Astrocyte (in vitro differentiated cells and primary cell): ENCODE measurements around the gene RBM20. TPM values are rescaled to one million over a fixed set of nuclear protein-coding genes. Genes with fewer than 3 reads are reported as not detected.

Experiments
- DNase-seq: peaks from one replicate; pipeline ENCODE4 v3.0.0-alpha.2; 2010; ENCODE audit warnings: low read depth
- FAIRE-seq: peaks from 2 replicates; lab custom pipeline; 2011; peaks lifted over from hg19 to GRCh38; lab: Jason Lieb, UNC
- H2AFZ ChIP-seq: 2 replicates; pipeline ENCODE4 v1.6.0; 2012; ENCODE audit warnings: low read depth, low read length, inconsistent platforms
- H3K27ac ChIP-seq: 2 replicates; pipeline ENCODE4 v1.5.1; 2011; ENCODE audit warnings: low read depth, low read length, inconsistent platforms
- H3K27me3 ChIP-seq: 2 replicates; pipeline ENCODE4 v1.6.0; 2011; ENCODE audit warnings: low read length, inconsistent platforms; ENCODE audit not compliant: insufficient read depth
- H3K36me3 ChIP-seq: 2 replicates; pipeline ENCODE4 v1.5.1; 2011; ENCODE audit warnings: low read length, inconsistent platforms; ENCODE audit not compliant: insufficient read depth
- H3K4me1 ChIP-seq: 2 replicates; pipeline ENCODE4 v1.5.1; 2011; ENCODE audit warnings: low read length, inconsistent platforms; ENCODE audit not compliant: insufficient read depth
- H3K4me2 ChIP-seq: 2 replicates; pipeline ENCODE4 v1.6.0; 2012; ENCODE audit warnings: low read length, inconsistent platforms
- H3K4me3 ChIP-seq: 2 replicates; pipeline ENCODE4 v1.5.1; 2011; ENCODE audit warnings: low read depth, mild to moderate bottlenecking, low read length, inconsistent platforms; ENCODE audit not compliant: insufficient read depth
- H3K79me2 ChIP-seq: 2 replicates; pipeline ENCODE4 v1.6.0; 2012; ENCODE audit warnings: mild to moderate bottlenecking, low read length, inconsistent platforms; ENCODE audit not compliant: insufficient read depth
- H3K9ac ChIP-seq: 2 replicates; pipeline ENCODE4 v1.6.0; 2012; ENCODE audit warnings: mild to moderate bottlenecking, low read length, inconsistent platforms
- H3K9me3 ChIP-seq: 2 replicates; pipeline ENCODE4 v1.5.1; 2012; ENCODE audit warnings: low read depth, mild to moderate bottlenecking, low read length, inconsistent platforms; ENCODE audit not compliant: insufficient read depth
- H4K20me1 ChIP-seq: 2 replicates; pipeline ENCODE4 v1.6.0; 2012; ENCODE audit warnings: low read length, inconsistent platforms; ENCODE audit not compliant: insufficient read depth
- H3K27ac Mint-ChIP-seq: one replicate; pipeline ENCODE4 v1.8.0; 2021; ENCODE audit warnings: mild to moderate bottlenecking, mixed read lengths; ENCODE audit not compliant: unreplicated experiment
- H3K27me3 Mint-ChIP-seq: one replicate; pipeline ENCODE4 v1.8.0; 2021; ENCODE audit warnings: low read depth, mixed read lengths; ENCODE audit not compliant: unreplicated experiment
- H3K36me3 Mint-ChIP-seq: one replicate; pipeline ENCODE4 v1.8.0; 2021; ENCODE audit warnings: low read depth, mixed read lengths; ENCODE audit not compliant: unreplicated experiment
- H3K4me1 Mint-ChIP-seq: one replicate; pipeline ENCODE4 v1.8.0; 2021; ENCODE audit warnings: low read depth, mixed read lengths; ENCODE audit not compliant: unreplicated experiment
- H3K4me3 Mint-ChIP-seq: one replicate; pipeline ENCODE4 v1.8.0; 2021; ENCODE audit warnings: mild to moderate bottlenecking, moderate library complexity, mixed read lengths; ENCODE audit not compliant: unreplicated experiment
- H3K9me3 Mint-ChIP-seq: one replicate; pipeline ENCODE4 v1.8.0; 2021; ENCODE audit warnings: mild to moderate bottlenecking, mixed read lengths; ENCODE audit not compliant: unreplicated experiment
- CTCF ChIP-seq: IDR thresholded peaks from 2 replicates; pipeline ENCODE4 v1.5.1; 2011; ENCODE audit warnings: low read depth, mild to moderate bottlenecking, inconsistent platforms, low read length, moderate library complexity; ENCODE audit not compliant: insufficient read depth
- EZH2 ChIP-seq: IDR thresholded peaks from 2 replicates; pipeline ENCODE4 v1.6.1; 2012; ENCODE audit warnings: mild to moderate bottlenecking, low read length, inconsistent platforms; ENCODE audit not compliant: insufficient read depth
- total RNA-seq: library from RNA; stranded (reverse); gene quantifications from 2 replicates; pipeline ENCODE4 v1.2.1, GENCODE V29; 2021

The RBM20 gene
- total RNA-seq, 1 donor from 2014 or later: 1.5 TPM

- no peaks in the 10 kb centered on the region for H3K79me2 ChIP-seq
- FAIRE-seq (no peak), DNase-seq (no peak)
- TF ChIP-seq CTCF (no peak), EZH2 (no peak)
- H3K27me3 ChIP-seq: no peaks in the 10 kb centered on the region
- Mint-ChIP-seq H3K27me3 (peaks cover 2% of the 10 kb centered on the region), H3K27ac (no peak overlapping the region), H3K4me1 (peaks cover 10% of the 10 kb centered on the region), H3K36me3 (no peaks in the 10 kb centered on the region), H3K4me3 (no peak overlapping the region), H3K9me3 (no peaks in the 10 kb centered on the region)
- no peak overlapping the region for H3K4me3 ChIP-seq
- no peak overlapping the region for H3K9ac ChIP-seq
- no peak overlapping the region for H3K4me2 ChIP-seq
- no peaks in the 10 kb centered on the region for H3K36me3 ChIP-seq
- H3K9me3 ChIP-seq: no peaks in the 10 kb centered on the region
- H3K4me1 ChIP-seq: no peaks in the 10 kb centered on the region
- H3K27ac ChIP-seq: no peak overlapping the region
- H2AFZ ChIP-seq: no peak overlapping the region
- H4K20me1 ChIP-seq: no peaks in the 10 kb centered on the region
These were observed 138.5 kb downstream of the RBM20 start for GRCh38 chr10:110782616-110783015.

- H3K4me1 Mint-ChIP-seq: peaks cover 10% of the 10 kb centered on the region
- no peak overlapping the region for H3K27ac ChIP-seq
- H3K27me3 Mint-ChIP-seq: peaks cover 2% of the 10 kb centered on the region
- no peak for FAIRE-seq
- H4K20me1 ChIP-seq: no peaks in the 10 kb centered on the region
- no peaks in the 10 kb centered on the region for H3K9me3 Mint-ChIP-seq
- no peaks in the 10 kb centered on the region for H3K27me3 ChIP-seq
- H3K4me3 Mint-ChIP-seq: no peak overlapping the region
- no peaks in the 10 kb centered on the region for H3K36me3 Mint-ChIP-seq
- H3K9ac ChIP-seq: no peak overlapping the region
- no peak overlapping the region for H2AFZ ChIP-seq
- H3K36me3 ChIP-seq: no peaks in the 10 kb centered on the region
- no peak for TF ChIP-seq CTCF
- no peak for TF ChIP-seq EZH2
- no peak for DNase-seq
- no peak overlapping the region for H3K27ac Mint-ChIP-seq
- no peaks in the 10 kb centered on the region for H3K79me2 ChIP-seq
- H3K4me3 ChIP-seq: no peak overlapping the region
- no peaks in the 10 kb centered on the region for H3K4me1 ChIP-seq
- no peak overlapping the region for H3K4me2 ChIP-seq
- no peaks in the 10 kb centered on the region for H3K9me3 ChIP-seq
These were observed 139.5 kb downstream of the RBM20 start for GRCh38 chr10:110783509-110784107.

GRCh38 chr10:110784198-110784597 is 140.1 kb downstream of the RBM20 start:
- Histone ChIP-seq H3K9ac (no peak overlapping the region), H4K20me1 (no peaks in the 10 kb centered on the region), H3K9me3 (no peaks in the 10 kb centered on the region), H3K27me3 (no peaks in the 10 kb centered on the region), H2AFZ (no peak overlapping the region), H3K79me2 (no peaks in the 10 kb centered on the region), H3K4me1 (no peaks in the 10 kb centered on the region), H3K4me3 (no peak overlapping the region), H3K4me2 (no peak overlapping the region), H3K27ac (no peak overlapping the region), H3K36me3 (no peaks in the 10 kb centered on the region)
- DNase-seq (no peak), FAIRE-seq (no peak)
- TF ChIP-seq CTCF: no peak
- TF ChIP-seq EZH2: no peak
- peaks cover 10% of the 10 kb centered on the region for H3K4me1 Mint-ChIP-seq
- no peaks in the 10 kb centered on the region for H3K36me3 Mint-ChIP-seq
- H3K27ac Mint-ChIP-seq: no peak overlapping the region
- no peak overlapping the region for H3K4me3 Mint-ChIP-seq
- no peaks in the 10 kb centered on the region for H3K9me3 Mint-ChIP-seq
- H3K27me3 Mint-ChIP-seq: peaks cover 2% of the 10 kb centered on the region
